NCI-H69 (cell line): Measurements from ENCODE around the gene IL9R.
"Not testable (repeated sequence)": the region's sequence is repeated elsewhere in the genome, so short reads cannot be mapped to it uniquely, and the experiment has no call there.

ENCODE experiments used
- DNase-seq: peaks from one replicate; lab custom pipeline; 2025; lab: John Stamatoyannopoulos, UW

Gene IL9R

GRCh38 chrX:155998761-155999510 is 1.4 kb downstream of the IL9R start:
- DNase-seq, result no peak

GRCh38 chrX:155999751-156000150 is 2.3 kb downstream of the IL9R start:
- not testable (repeated sequence) for DNase-seq

- DNase-seq, result no peak
These were observed 2.9 kb downstream of the IL9R start for GRCh38 chrX:156000361-156000926.

- DNase-seq, result no peak
These were observed 3.6 kb downstream of the IL9R start for GRCh38 chrX:156001001-156001666.

- no peak for DNase-seq
These were observed 4.1 kb downstream of the IL9R start for GRCh38 chrX:156001667-156002021.

GRCh38 chrX:156002507-156002906 is 5.0 kb downstream of the IL9R start:
- no peak for DNase-seq

GRCh38 chrX:156003486-156004185 is 6.1 kb downstream of the IL9R start:
- no peak for DNase-seq

GRCh38 chrX:156004256-156004655 is 6.8 kb downstream of the IL9R start:
- DNase-seq, result no peak

- DNase-seq, result no peak
These were observed 7.2 kb downstream of the IL9R start for GRCh38 chrX:156004740-156005139.

GRCh38 chrX:156005144-156005543 is 7.6 kb downstream of the IL9R start:
- no peak for DNase-seq

- DNase-seq, result not testable (repeated sequence)
These were observed 9.0 kb downstream of the IL9R start for GRCh38 chrX:156006468-156006867.

GRCh38 chrX:156008379-156008778 is 10.9 kb downstream of the IL9R start:
- not testable (repeated sequence) for DNase-seq

- DNase-seq, result no peak
These were observed 11.4 kb downstream of the IL9R start for GRCh38 chrX:156008915-156009314.

- not testable (repeated sequence) for DNase-seq
These were observed 12.2 kb downstream of the IL9R start for GRCh38 chrX:156009691-156010090.

- not testable (repeated sequence) for DNase-seq
These were observed 15.9 kb downstream of the IL9R start for GRCh38 chrX:156013286-156013953.

- not testable (repeated sequence) for DNase-seq
These were observed 22.4 kb downstream of the IL9R start for GRCh38 chrX:156019846-156020245.

GRCh38 chrX:156023002-156023401 is 25.5 kb downstream of the IL9R start:
- not testable (repeated sequence) for DNase-seq

GRCh38 chrX:156024949-156025492 is 27.5 kb downstream of the IL9R start:
- not testable (repeated sequence) for DNase-seq

- DNase-seq, result not testable (repeated sequence)
These were observed 31.2 kb downstream of the IL9R start for GRCh38 chrX:156028653-156029237.

- not testable (repeated sequence) for DNase-seq
These were observed 31.8 kb downstream of the IL9R start for GRCh38 chrX:156029296-156029695.

GRCh38 chrX:156029707-156030442 is 32.4 kb downstream of the IL9R start:
- DNase-seq, result not testable (repeated sequence)
